OCI-LY1 (cell line): Measurements from ENCODE around the gene TSACC.
"Not testable (repeated sequence)": the region's sequence is repeated elsewhere in the genome, so short reads cannot be mapped to it uniquely, and the experiment has no call there.

Source experiments
- H2AFZ ChIP-seq: fragments of 200-600 bp; sonication (generic), shearing (Covaris generic); 2 replicates; pipeline ENCODE4 v1.6.0; 2014; ENCODE audit warnings: antibody characterized with exemption, mild to moderate bottlenecking, low read length
- H3F3A ChIP-seq: fragments of 200-600 bp; sonication (generic), shearing (Covaris generic); 2 replicates; pipeline ENCODE4 v1.6.0; 2014; ENCODE audit warnings: mild to moderate bottlenecking, antibody characterized with exemption, low read length, moderate library complexity; ENCODE audit not compliant: insufficient read depth
- H3K27ac ChIP-seq: fragments of 200-600 bp; sonication (generic); 2 replicates; pipeline ENCODE4 v1.5.1; 2014; ENCODE audit warnings: low read length, mixed run types, mild to moderate bottlenecking, low read depth; ENCODE audit not compliant: poor library complexity, severe bottlenecking
- H3K27me3 ChIP-seq: fragments of 200-600 bp; sonication (generic); 2 replicates; pipeline ENCODE4 v1.6.0; 2014; ENCODE audit warnings: antibody characterized with exemption, mild to moderate bottlenecking, low read length, moderate library complexity; ENCODE audit not compliant: insufficient read depth
- H3K36me3 ChIP-seq: fragments of 200-600 bp; sonication (generic); 2 replicates; pipeline ENCODE4 v1.6.1; 2014; ENCODE audit warnings: mild to moderate bottlenecking, antibody characterized with exemption, low read length, moderate library complexity, mixed read lengths; ENCODE audit not compliant: insufficient read depth
- H3K4me1 ChIP-seq: fragments of 200-600 bp; sonication (generic); 2 replicates; pipeline ENCODE4 v1.5.1; 2014; ENCODE audit warnings: mild to moderate bottlenecking, low read length, moderate library complexity; ENCODE audit not compliant: insufficient read depth, severe bottlenecking
- H3K4me2 ChIP-seq: fragments of 200-600 bp; sonication (generic), shearing (Covaris generic); 2 replicates; pipeline ENCODE4 v1.6.1; 2014; ENCODE audit warnings: low read length
- H3K4me3 ChIP-seq: fragments of 200-600 bp; sonication (generic); 2 replicates; pipeline ENCODE4 v1.5.1; 2014; ENCODE audit warnings: low read length, low read depth, mild to moderate bottlenecking, mixed read lengths; ENCODE audit not compliant: poor library complexity, severe bottlenecking
- H3K79me2 ChIP-seq: fragments of 200-600 bp; shearing (Covaris generic); 2 replicates; pipeline ENCODE4 v1.6.1; 2016; ENCODE audit warnings: mixed run types, low read length, mixed read lengths; ENCODE audit not compliant: insufficient read depth
- H3K9ac ChIP-seq: fragments of 200-600 bp; sonication (generic), shearing (Covaris generic); 2 replicates; pipeline ENCODE4 v1.6.1; 2014; ENCODE audit warnings: mild to moderate bottlenecking, low read length, mixed read lengths
- H3K9me2 ChIP-seq: fragments of 200-600 bp; sonication (generic), shearing (Covaris generic); 2 replicates; pipeline ENCODE4 v1.6.1; 2014; ENCODE audit warnings: low read depth, mild to moderate bottlenecking, low read length, mixed read lengths
- H3K9me3 ChIP-seq: fragments of 200-600 bp; shearing (Covaris generic); 2 replicates; pipeline ENCODE4 v1.6.1; 2014; ENCODE audit warnings: low read length, mixed read lengths
- H4K20me1 ChIP-seq: fragments of 200-600 bp; sonication (generic), shearing (Covaris generic); 2 replicates; pipeline ENCODE4 v1.6.0; 2016; ENCODE audit warnings: mild to moderate bottlenecking, low read length; ENCODE audit not compliant: insufficient read depth
- EZH2 ChIP-seq: fragments of 200-600 bp; sonication (generic), shearing (Covaris generic); IDR thresholded peaks from 2 replicates; pipeline ENCODE4 v1.8.0; 2017; ENCODE audit warnings: borderline replicate concordance, mixed run types, mild to moderate bottlenecking, antibody characterized with exemption, low read length, moderate library complexity, mixed read lengths
- TF ChIP-seq, protein P1 (sequence below): fragments of 200-600 bp; sonication (generic), shearing (Covaris generic); IDR thresholded peaks from 2 replicates; pipeline ENCODE4 v1.5.1; 2017; ENCODE audit warnings: mild to moderate bottlenecking, antibody characterized with exemption, low read length, moderate library complexity, mixed read lengths

The TSACC gene

GRCh38 chr1:156346636-156347035 is 8.3 kb downstream of the TSACC start:
- H3K79me2 ChIP-seq, result no peaks in the 10 kb centered on the region
- no peaks in the 10 kb centered on the region for H3K4me1 ChIP-seq
- H4K20me1 ChIP-seq, result no peaks in the 10 kb centered on the region
- no peaks in the 10 kb centered on the region for H3K36me3 ChIP-seq
- H3K9me3 ChIP-seq, result no peaks in the 10 kb centered on the region
- no peak overlapping the region for H3K4me2 ChIP-seq
- H2AFZ ChIP-seq, result no peak overlapping the region
- 0 out of 2 replicates have a peak, but pooled peaks cover 14% of the 10 kb centered on the region for H3K27me3 ChIP-seq
- no peak overlapping the region for H3K4me3 ChIP-seq
- no peaks in the 10 kb centered on the region for H3F3A ChIP-seq
- H3K9ac ChIP-seq, result no peak overlapping the region
- H3K9me2 ChIP-seq, result no peaks in the 10 kb centered on the region
- TF ChIP-seq, protein P1, sequence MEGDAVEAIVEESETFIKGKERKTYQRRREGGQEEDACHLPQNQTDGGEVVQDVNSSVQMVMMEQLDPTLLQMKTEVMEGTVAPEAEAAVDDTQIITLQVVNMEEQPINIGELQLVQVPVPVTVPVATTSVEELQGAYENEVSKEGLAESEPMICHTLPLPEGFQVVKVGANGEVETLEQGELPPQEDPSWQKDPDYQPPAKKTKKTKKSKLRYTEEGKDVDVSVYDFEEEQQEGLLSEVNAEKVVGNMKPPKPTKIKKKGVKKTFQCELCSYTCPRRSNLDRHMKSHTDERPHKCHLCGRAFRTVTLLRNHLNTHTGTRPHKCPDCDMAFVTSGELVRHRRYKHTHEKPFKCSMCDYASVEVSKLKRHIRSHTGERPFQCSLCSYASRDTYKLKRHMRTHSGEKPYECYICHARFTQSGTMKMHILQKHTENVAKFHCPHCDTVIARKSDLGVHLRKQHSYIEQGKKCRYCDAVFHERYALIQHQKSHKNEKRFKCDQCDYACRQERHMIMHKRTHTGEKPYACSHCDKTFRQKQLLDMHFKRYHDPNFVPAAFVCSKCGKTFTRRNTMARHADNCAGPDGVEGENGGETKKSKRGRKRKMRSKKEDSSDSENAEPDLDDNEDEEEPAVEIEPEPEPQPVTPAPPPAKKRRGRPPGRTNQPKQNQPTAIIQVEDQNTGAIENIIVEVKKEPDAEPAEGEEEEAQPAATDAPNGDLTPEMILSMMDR, result no peak
- no peak for TF ChIP-seq EZH2
- H3K27ac ChIP-seq, result no peak overlapping the region

GRCh38 chr1:156347331-156347730 is 9.0 kb downstream of the TSACC start:
- no peaks in the 10 kb centered on the region for H3K9me2 ChIP-seq
- no peaks in the 10 kb centered on the region for H3K4me1 ChIP-seq
- H3K9me3 ChIP-seq, result no peaks in the 10 kb centered on the region
- H3K27ac ChIP-seq, result no peak overlapping the region
- H2AFZ ChIP-seq, result no peak overlapping the region
- no peak overlapping the region for H3K4me3 ChIP-seq
- no peak for TF ChIP-seq EZH2
- TF ChIP-seq, protein P1, result no peak
- no peaks in the 10 kb centered on the region for H3K36me3 ChIP-seq
- no peak overlapping the region for H3K9ac ChIP-seq
- no peaks in the 10 kb centered on the region for H4K20me1 ChIP-seq
- H3K4me2 ChIP-seq, result no peak overlapping the region
- no peaks in the 10 kb centered on the region for H3F3A ChIP-seq
- no peaks in the 10 kb centered on the region for H3K79me2 ChIP-seq
- 0 out of 2 replicates have a peak, but pooled peaks cover 14% of the 10 kb centered on the region for H3K27me3 ChIP-seq

- not testable (repeated sequence) for H3K36me3 ChIP-seq, H3K4me1 ChIP-seq, H3K9me2 ChIP-seq, H3F3A ChIP-seq, H3K27ac ChIP-seq, H3K79me2 ChIP-seq, H3K9ac ChIP-seq, H4K20me1 ChIP-seq, H3K4me2 ChIP-seq, H2AFZ ChIP-seq, H3K9me3 ChIP-seq, H3K27me3 ChIP-seq, H3K4me3 ChIP-seq
Measured at GRCh38 chr1:156352481-156352880, 14.2 kb downstream of the TSACC start.

DNA sequence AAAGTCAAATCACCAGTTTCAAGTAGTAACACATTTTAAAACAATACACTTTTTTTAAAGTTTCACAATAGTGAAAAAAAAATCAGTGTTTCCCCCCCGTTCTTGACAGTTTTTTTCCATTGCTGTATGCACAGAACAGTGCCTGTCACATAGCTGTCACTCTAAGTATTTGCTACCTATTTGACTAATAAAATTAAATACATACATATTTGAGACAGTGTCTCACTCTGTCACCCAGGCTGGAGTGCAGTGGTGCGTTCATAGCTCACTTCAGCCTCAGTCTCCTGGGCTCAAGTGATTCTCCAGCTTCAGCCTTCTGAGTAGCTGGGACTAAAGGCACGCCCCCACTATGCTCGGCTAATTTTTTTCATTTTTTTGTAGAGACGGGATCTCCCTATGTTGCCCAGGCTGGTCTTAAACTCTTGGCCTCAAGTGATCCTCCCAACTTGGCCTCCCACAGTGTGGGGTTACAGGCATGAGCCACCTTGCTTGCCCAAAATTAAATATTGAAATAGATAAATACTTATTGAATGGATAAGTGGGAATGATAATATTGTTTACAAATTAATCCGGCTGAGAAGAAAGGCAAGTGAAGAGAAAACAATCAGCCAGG is 18.0 kb downstream of the TSACC start:
- H3K4me1 ChIP-seq, result peaks cover 5% of the 10 kb centered on the region
- no peaks in the 10 kb centered on the region for H4K20me1 ChIP-seq
- TF ChIP-seq EZH2, result no peak
- TF ChIP-seq, protein P1, result no peak
- H2AFZ ChIP-seq, result no peak overlapping the region
- H3K9me2 ChIP-seq, result no peaks in the 10 kb centered on the region
- no peaks in the 10 kb centered on the region for H3K27me3 ChIP-seq
- H3K27ac ChIP-seq, result no peak overlapping the region
- no peak overlapping the region for H3K4me2 ChIP-seq
- H3K9ac ChIP-seq, result no peak overlapping the region
- H3K4me3 ChIP-seq, result no peak overlapping the region
- H3F3A ChIP-seq, result no peaks in the 10 kb centered on the region
- H3K79me2 ChIP-seq, result no peaks in the 10 kb centered on the region
- H3K9me3 ChIP-seq, result no peaks in the 10 kb centered on the region
- no peaks in the 10 kb centered on the region for H3K36me3 ChIP-seq
